LNCaP clone FGC (cell line): Measurements from ENCODE around the gene RARA.
A peak's percentile ranks its signal among the peaks of the same experiment; 100 is the strongest.

Experiments
- DNase-seq: peaks from one replicate; pipeline ENCODE4 v3.0.0-alpha.2; 2011; ENCODE audit warnings: low read depth
- H3K4me3 ChIP-seq: 2 replicates; pipeline ENCODE4 v1.5.1; 2011; ENCODE audit warnings: mild to moderate bottlenecking, low read depth, low read length, control low read depth
- TF ChIP-seq, protein P1 (sequence below): IDR thresholded peaks from 2 replicates; pipeline ENCODE4 v1.5.1; 2012; ENCODE audit warnings: mild to moderate bottlenecking; ENCODE audit not compliant: control insufficient read depth, insufficient read depth; ENCODE audit errors: extremely low read depth

The RARA gene

GRCh38 chr17:40355804-40356758, 47.1 kb downstream of the RARA start:
- H3K4me3 ChIP-seq: no peak overlapping the region
- TF ChIP-seq, protein P1, sequence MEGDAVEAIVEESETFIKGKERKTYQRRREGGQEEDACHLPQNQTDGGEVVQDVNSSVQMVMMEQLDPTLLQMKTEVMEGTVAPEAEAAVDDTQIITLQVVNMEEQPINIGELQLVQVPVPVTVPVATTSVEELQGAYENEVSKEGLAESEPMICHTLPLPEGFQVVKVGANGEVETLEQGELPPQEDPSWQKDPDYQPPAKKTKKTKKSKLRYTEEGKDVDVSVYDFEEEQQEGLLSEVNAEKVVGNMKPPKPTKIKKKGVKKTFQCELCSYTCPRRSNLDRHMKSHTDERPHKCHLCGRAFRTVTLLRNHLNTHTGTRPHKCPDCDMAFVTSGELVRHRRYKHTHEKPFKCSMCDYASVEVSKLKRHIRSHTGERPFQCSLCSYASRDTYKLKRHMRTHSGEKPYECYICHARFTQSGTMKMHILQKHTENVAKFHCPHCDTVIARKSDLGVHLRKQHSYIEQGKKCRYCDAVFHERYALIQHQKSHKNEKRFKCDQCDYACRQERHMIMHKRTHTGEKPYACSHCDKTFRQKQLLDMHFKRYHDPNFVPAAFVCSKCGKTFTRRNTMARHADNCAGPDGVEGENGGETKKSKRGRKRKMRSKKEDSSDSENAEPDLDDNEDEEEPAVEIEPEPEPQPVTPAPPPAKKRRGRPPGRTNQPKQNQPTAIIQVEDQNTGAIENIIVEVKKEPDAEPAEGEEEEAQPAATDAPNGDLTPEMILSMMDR: no peak
- DNase-seq: no peak

- TF ChIP-seq, protein P1: no peak
- DNase-seq: no peak
- no peak overlapping the region for H3K4me3 ChIP-seq
These were observed 48.3 kb downstream of the RARA start for GRCh38 chr17:40356990-40357881.

- no peak overlapping the region for H3K4me3 ChIP-seq
- TF ChIP-seq, protein P1: peak; percentile 95
- DNase-seq: peak; percentile 19
These were observed 49.5 kb downstream of the RARA start for GRCh38 chr17:40358323-40359038.

GRCh38 chr17:40360091-40360490, 51.1 kb downstream of the RARA start:
- no peak overlapping the region for H3K4me3 ChIP-seq
- TF ChIP-seq, protein P1: no peak
- no peak for DNase-seq

- no peak overlapping the region for H3K4me3 ChIP-seq
- DNase-seq: no peak
- TF ChIP-seq, protein P1: no peak
These were observed 52.3 kb downstream of the RARA start for GRCh38 chr17:40361063-40361924.
